ENCODE measurements around the gene RPS27L.
A peak's percentile ranks its signal among the peaks of the same experiment; 100 is the strongest.

RPS27L gene

DNA sequence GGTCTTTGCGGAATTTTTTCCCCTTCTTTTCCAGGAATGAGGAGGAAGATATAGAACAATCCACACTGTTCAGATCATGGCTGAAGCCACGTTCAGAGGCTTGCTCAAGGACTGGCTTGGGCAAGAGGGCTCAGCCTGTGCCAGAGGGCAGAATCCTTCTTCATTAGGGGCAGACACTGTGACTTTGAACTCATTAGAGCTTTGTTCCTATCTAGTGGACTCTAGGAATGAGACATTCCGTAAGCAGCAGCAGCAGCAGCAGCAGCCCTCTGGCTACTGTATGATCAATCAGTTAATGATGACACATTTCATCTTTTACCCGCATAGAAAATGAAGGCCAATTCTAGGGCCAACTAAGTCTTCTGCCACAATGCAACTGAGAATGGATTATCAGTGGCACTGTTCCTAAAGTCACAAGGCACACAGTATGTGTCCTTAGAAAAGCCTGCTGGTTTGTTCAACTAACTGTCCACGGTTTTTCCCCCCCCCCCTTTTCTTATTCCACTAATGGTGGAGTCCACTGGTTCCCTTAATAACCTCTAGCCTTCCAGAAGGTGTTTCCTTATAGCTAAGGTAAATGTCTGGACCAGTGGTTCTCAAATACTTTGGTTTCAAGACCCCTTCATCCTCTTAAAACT is 30.4 kb upstream of the RPS27L start:
- no peak for DNase-seq

DNA sequence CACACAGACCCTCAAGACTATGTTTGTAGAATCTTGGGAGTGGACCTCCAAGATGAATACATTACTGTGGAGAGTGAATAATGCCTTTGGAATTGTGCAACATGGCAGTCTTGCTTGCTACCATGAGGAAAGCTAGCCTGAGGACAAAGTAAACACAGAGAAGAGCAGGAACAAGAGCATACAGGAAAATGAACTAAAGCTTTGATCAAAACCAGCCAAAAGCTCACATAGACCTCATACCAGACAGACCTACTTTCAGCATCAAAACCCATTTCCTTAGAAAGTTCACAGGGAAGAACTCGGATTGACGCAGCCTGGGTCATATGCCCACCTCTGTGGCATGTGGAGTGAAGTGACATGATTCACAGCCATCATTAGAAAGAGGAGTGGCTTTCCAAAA is 28.8 kb upstream of the RPS27L start:
- no peak for DNase-seq

DNA sequence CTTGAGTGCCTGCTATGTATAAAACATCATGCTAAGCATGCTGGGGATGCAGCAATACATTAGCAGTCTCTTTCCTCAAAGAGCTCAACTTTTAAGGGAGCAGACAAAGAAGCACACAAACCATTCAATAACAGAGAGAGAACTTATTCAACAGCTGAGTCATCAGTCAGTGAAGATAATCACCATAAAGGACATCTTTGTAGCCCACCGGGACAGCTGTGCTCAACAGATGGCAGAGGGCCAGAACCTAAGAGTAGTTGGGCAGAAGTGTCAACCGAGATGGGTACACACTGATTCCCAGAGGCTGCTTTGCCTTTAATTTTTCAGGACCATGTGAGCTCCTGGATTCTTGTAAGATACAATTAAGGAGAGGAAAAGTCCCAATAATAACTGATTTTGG is 27.9 kb upstream of the RPS27L start:
- peak; percentile 40 for DNase-seq

DNA sequence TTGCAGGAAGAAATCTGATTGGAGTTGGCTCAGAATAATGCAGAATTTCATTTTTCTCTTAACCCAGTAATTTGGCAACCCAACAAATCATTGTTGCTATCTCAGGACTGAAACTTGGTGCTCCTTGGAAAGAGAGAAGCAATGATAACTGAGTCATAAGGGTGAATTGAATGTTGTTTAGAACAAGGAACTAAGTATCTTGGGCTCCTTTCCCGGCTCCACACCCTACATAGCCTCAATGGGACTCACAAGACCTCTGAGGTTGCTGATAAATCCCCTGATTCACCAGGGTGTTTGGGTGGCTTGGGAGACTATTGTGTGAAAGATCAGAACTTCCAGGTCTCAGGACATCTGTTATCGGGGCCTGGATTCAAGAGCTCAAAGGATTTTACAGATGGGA is 24.4 kb upstream of the RPS27L start:
- no peak for DNase-seq

DNA sequence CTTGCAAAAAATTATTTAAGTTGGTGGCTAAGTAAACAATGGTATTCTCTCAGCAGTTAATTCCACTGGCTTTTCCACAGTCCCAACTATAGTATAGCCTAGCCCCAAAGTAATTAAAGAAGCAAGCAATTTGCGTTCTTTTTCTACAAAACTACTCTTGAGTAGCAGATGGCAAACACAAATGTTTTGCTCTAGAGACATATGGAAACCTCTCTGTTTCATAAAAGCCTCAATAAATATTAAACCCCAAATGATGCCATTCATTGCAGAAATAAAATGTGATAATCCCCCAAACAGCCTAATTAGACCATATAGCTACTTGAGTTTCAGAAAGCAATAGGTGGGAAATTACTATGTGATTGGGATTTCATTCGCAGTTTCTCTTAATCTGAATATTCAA is 23.5 kb upstream of the RPS27L start:
- DNase-seq, result no peak

DNA sequence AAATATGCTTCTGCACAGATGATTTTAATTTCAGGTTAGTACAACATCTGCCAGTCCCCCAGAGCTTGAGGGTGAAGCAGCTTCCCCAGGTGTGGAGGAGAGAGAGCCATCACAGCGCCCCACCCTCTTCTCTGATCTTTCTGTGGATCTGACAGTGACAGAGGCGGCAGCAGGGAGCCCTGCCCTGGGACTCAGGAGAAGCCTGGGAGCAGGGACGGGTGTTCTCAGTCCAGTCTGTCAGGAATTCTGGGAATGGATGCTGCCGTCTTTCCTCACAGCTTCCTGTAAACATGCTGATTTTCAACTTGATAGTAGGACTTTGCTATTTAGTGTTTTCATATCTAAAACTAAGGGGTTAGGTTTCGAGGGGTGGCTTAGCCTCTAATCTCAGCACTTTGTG is 20.8 kb upstream of the RPS27L start:
- no peak for DNase-seq

DNA sequence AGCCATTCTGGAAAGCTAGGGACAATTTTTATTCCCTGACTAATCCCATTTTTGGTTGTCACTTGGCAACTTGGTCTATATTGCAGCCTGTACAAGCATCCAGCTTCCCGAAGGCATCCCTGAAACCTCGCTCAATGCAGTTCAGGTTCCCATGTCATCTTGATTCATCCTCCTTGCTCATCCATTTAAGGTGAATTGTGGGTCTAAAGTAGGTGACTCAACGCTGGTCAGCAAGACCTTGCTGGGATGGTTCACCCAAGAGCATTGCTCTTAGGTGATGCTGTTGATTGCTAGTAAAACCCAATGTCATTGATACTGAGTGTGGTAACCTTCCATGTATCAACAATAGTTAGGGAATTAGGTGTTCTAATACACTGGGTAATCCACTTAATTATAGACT is 19.0 kb upstream of the RPS27L start:
- no peak for DNase-seq

DNA sequence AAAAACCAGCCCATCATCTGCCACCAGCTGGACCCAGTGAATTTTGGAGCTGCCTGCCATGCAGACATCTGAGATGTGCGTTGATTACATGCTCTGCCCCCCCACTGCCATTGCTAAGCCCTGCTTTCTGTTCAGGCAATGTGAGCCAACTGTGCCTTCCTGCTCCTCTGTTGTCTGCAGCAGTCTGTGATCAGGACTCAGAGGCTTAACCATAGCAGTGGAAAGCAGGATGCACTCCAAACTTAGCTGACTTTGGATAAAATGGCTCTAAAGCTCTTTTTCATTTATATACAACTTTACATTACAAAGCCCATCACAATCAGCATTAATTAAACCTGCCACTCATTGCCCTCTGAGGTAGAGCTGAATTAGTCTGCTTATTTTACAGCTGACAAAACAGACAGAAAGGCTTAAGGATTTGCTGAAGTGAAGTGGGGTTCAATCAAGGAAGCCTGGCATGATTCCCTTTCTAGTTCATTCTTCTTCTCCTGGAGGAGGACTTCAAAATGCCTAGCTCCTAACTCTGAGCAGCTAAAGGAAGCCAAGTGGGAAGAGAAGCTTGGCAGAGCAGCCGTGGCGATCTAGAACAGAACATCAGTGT is 15.7 kb upstream of the RPS27L start:
- no peak for DNase-seq

DNA sequence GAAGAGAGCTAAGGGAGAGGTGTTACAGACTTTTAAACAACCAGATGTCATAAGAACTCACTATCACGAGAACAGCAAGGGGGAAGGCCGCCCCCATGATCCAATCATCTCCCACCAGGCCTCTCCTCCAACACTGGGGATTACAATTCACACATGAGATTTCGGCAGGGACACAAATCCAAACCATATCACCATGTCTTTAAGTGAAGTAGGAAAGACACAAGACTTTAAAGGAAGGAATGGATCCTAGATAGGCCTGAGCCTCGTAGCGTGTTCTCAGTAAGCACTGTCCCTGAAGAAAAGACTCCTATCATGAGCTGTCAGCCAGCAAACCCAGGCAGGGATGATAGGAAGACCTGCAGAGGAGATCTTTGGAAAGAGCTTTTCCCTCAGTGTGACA is 15.1 kb upstream of the RPS27L start:
- DNase-seq, result no peak

DNA sequence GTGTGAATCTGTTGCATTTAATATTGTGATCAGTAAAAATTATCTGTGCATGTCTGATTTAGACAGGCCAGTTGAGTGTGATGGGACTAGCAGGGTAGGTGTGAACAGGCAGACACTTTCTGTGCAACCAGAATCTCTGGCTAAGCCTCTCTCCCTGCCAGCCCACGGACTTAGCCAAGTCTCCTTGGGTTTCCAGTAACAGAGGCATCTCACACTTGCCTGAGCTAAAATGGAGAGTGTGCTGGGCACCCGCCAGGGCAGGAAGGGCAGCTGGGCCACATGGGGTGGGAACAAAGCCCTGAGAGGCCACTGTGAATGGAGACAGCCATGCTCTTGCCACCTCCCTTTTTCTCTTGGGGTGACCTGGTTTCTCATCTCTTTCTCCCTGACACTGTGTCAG is 12.5 kb upstream of the RPS27L start:
- DNase-seq, result no peak

DNA sequence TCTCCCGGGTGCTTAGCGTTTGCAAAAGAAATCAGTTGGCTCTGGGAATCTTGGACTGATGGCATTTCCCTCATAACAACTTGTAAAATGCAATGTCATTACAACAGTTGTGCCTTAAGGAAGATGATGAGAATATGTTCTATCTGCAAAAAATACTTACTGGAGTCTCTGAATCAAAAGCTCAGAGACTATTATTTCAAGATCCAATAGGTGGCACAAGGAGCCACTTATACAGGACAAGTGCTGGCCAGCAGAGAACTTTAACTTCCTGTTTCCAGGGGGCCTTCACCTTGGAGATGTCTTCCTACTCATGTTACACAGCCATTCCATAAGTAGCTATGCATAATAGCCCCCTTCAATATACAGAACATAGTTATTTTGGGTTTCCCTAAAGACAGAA is 8.9 kb upstream of the RPS27L start:
- peak; percentile 65 for DNase-seq

DNA sequence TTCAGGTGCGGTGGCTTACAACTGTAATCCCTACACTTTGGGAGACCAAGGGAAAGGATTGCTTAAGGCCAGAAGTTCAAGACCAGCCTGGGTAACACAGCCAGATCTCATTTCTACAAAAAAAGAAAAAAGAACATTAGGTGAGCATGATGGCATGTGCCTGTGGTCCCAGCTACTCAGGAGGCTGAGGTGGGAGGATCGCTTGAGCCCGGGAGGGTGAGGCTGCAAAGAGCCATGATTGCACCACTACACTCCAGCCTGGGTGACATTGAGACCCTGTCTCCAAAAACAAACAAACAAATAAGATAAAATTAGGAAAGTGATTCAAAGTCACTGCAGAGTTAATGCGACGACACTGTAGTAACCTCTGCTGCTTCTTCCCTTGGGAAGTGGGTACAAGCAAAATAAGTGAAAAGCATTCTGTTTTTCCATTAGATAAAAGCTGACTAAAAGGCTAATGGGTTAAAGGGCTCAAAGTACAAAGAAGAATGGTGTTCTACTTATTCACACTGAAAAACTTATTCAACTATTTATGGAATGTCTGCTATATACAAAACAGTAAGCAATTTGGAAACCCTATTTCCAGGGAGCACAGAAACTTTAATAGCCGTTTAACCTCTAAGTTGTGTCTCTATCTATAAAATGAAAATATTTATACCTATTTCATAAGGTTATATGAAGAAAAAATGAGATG is 8.0 kb upstream of the RPS27L start:
- no peak for DNase-seq

DNA sequence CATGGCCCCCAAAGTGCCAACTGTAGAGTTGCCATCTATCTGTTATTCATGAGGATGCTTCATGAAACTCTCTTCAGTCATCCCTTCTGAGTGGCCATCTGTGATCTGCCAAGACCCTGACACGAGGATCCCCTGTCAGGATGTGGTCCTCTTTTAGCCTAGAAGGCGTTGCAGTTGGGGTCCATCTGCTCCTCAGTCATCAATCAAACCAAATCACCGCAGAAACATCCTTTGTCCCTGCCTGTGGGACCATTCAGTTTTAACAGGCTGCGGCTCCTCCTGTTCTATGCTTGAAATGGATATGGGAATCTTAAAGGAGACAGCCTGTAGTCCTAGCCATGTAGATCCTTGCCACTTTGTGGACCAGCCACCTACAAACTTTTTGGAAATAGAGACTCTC is 5.9 kb upstream of the RPS27L start:
- DNase-seq, result no peak

DNA sequence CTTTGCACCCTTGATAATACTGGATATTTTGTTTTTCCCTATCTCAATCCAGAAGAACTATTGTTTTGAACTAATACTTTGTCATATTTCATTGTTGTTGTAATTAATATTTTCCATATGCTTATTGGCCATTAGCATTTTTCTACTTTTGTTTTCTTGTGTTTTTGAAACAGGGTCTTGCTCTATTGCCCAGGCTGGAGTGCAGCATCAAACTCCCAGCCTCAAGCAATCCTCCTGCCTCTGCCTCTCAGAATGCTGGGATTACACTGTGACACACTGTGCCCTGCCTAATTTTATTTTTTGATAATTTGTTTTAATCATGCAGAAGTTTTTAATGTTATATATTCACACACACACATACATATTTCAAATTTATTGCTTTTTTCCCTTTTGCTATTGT is 3.4 kb upstream of the RPS27L start:
- no peak for DNase-seq

DNA sequence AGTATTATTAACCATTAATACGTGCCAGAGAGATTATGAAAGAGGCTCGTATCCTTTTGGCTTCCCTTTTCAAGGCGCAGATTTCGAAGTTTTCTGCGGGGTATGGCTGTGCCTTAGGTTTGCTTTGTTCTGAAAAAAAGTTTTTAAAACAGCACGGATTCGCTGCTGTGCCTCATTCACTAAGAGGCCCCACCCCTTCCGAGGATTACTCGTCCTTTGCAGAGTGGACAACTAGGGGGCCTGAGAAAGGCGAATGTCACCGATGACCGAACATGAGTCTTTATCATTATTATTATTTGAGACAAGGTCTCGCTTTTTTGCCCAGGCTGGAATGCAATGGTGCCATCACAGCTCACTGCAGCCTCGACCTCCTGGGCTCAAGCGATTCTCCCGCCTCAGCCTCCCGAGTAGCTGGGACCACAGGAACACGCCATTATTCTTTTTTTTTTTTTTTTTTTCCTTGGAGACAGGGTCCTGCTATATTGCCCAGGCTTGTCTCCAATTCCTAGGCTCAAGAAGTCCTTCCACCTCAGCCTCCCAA is 684 bp upstream of the RPS27L start:
- DNase-seq, result peak; percentile 68

DNA sequence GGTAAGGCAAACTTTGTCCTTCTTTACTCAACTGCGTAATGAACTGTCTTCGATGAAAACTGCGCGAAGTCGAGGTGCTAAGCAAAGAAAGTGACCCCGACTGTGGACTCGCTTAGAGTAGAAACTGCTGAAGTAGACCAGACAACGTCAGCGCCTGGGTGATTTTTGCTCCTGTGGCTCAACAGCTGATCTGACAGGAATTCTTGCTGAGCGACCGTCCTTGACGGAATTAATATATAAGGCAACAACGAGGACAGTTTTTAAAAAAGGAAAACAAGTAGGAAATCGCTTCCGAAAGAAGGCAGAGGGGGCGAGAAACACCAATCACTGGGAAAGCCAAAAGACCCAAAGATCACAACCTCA is 541 bp downstream of the RPS27L start:
- peak; percentile 53 for DNase-seq

DNA sequence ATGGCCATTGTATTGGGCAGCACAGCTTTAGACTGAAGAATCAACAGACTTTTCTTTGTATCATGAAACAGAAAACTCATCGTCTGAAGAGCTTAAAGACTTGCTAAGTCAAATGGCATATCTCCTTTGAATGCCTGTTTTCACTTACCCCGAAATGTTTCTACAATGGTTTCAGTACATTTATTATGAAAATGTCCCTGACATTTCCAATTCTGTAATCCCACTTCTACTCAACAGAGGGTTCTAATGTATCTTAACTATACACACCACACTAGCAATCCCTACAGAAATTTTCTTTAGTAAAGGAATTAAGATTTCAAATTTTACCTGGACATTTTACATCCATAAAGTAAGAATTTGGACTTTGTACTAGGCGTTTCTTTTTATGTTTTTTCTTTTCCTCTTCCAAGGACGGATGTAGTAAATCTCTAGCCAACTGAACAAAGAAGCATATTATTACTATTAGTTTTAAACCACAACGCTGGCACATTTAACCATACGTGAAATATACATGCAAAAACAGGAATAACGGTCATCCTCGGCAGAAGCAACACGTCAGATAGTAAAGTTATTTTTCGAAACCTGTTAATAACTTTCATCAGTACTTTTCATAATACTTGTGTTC is 1.1 kb downstream of the RPS27L start:
- peak; percentile 28 for DNase-seq

DNA sequence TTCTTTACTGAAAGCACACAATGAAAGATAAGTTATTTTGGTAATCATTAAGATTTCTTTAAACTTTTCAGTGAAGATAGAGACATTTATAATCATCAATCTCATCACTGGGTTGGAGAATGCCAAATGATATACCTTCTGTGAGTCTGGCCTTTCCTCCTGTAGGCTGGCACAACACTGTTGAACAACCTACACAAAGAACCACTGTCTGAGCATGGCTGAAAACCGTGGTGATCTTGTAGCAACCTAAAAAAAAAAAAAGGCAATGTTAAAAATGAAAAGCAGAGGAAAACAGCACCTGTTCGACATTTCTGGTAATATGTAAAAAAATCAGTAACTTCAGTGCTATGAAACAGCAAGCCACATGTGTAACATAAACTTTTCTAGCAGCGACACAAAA is 1.8 kb downstream of the RPS27L start:
- DNase-seq, result no peak

DNA sequence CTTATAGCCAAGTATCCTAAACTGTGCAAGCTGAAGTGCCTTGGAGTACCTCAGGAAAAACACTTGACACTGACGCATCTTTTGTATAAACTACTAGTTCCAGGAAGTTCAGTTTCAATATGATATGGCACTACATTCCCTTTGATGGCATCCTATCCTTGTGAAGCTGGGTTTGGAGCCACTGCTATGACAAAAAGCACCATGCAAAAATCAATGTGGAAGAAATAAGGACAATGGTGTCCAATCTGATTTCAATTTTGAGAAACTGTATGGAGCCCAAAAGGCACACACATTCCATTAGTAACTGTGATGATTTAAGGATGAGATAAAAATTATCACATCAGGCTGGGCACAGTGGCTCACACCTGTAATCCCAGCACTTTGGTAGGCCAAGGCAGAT is 5.6 kb downstream of the RPS27L start:
- no peak for DNase-seq

DNA sequence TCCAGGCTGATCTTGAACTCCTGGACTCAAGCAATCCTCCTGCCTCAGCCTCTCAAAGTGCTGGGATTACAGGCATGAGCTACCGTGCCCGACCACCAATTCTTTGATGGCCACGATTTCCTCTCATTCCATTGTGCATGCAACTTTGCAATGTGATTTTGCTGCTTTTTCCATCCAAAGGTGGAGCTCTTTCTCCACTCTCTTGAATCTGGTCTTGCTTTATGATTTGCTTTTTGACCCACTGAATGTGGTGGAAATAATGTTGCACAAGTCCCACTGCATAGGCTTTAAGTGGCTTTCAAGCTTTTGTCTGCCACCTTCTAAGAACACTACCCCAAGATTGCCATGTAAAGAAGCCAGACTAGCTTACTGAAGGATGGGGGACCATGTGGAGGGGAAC is 10.6 kb downstream of the RPS27L start:
- DNase-seq, result no peak

DNA sequence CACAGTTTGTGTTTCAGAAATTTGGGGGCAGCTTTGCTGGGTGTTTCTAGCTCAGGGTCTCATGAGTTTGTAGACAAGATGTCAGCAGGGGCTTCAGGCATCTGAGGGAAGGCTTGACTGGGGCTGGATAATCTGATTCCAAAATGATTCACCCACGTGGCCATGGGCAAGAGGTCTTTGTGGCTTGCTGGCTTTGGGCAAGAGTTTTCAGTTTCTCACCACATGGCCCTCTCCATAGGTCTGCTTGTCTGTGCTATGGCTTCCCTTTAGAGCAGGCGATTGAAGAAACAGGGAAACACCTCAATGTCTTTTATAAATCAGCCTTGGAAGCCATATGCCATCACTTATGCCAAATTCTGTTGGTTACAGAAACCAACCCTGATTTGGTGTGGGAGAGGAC is 11.9 kb downstream of the RPS27L start:
- no peak for DNase-seq

DNA sequence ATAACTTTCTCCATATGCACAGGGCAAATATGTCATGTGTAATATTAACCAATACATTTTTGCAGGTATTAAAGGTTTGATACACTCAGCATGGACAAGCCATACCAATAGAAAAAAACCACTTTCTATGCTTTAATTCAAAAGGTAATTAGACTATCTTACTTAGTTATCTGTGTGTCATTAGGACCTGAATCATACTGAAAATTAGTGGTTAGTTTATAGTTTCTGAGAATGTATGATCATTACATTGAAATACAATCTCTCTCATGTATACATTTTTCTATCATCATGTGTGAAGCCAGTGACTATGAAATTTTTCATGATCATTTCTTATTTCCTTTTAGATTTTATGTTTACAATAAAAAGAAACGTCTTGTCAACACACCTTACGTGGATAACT is 16.3 kb downstream of the RPS27L start:
- DNase-seq, result no peak

DNA sequence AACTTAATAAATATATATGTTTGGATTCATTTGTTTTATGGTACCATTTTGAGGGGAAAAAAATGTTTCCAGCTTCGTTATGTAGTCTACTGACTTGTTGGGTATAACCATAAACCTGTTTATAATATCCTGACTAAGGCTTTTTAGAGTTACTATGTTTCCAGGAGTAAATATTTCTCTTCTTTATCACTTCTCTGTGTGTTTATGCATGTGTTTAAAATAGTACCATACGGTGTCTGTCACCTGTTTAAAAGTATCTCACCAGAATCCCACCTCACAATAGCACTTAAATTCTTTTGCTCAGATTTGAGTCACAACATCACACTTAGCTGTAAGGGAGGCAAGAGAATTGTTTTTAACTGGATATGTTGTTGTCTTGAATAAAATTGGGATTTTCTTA is 20.5 kb downstream of the RPS27L start:
- DNase-seq, result no peak

DNA sequence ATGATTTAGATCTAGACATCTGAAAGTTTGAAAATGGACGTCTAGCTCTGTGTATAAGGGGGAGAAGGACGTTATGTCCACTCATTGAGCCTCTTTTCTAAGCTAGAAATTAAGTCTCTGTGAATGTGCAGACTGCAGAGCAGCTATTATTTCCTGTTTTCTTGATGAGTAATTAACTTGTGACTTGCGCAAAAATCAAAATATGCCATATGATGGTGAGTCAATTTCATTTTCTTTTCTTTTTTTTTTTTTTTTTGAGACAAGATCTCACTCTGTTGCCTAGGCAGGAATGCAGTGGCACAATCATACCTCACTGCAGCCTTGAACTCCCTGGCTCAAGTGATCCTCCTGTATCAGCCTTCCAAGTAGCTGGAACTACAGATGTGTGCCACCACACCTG is 21.5 kb downstream of the RPS27L start:
- DNase-seq, result peak; percentile 29
